Anterior cingulate cortex (tissue), 58 donors: ENCODE data around the gene EFNB2.

ENCODE experiments used
- DNase-seq, 58 donors: peaks; one replicate each; lab custom pipeline; 2025; lab: John Stamatoyannopoulos, UW

The EFNB2 gene

GRCh38 chr13:106535552-106536243 is at the start of gene EFNB2:
Gene EFNB2 (minus strand): TSS chr13:106535662. CDS start chr13:106534964, 698 bp downstream.
- peak in 56 of 58 donors; percentile 55 to 94 (median 86) for DNase-seq

DNA sequence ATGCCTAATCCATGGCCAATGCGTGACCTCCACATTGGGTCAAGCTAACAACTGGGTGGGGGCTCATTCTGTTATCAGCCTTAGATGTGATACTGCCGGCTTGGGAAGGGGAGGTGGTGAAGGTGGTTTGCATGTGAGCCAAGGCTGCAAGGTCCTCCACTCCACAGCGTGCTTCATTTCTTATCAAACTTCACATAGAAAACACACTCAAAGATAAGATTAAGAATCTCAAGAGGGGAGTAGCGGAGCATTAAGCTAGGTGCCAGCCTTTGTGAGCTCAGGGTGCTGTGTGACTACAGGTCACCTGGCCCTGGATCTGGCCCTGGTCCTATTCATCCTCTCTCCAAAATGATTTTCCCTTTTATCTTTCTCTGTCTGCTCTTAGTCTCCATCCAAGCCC is 45.8 kb upstream of the EFNB2 start:
- no peak for DNase-seq

GRCh38 chr13:106575896-106576295 is 40.4 kb upstream of the EFNB2 start:
- no peak for DNase-seq

- no peak for DNase-seq
Observed at GRCh38 chr13:106573868-106574267, 38.4 kb upstream of the EFNB2 start.

GRCh38 chr13:106573284-106573846 is 37.9 kb upstream of the EFNB2 start:
- DNase-seq = peak in 1 of 58 donors; percentile 9

DNA sequence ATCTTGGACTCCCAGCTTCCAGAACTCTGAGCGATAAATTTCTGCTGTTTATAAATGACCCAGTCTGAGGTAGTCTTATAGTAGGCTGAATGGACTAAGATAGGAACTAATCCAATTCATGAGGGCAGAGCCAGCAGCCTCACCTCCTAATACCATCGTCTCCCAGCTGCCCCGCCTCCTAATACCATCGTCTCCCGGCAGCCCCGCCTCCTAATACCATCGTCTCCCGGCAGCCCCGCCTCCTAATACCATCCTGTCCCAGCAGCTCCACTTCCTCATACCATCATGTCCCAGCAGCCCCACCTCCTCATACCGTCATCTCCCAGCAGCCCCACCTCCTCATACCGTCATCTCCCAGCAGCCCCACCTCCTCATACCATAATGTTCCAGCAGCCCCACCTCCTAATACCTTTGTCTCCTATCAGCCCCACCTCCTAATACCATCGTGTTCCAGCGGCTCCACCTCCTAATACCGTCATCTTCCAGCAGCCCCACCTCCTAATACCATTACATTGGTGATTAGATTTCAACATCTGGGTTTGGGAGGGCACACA is 34.9 kb upstream of the EFNB2 start:
- peak in 6 of 58 donors; percentile 5 to 35 (median 34) for DNase-seq

GRCh38 chr13:106569233-106570095 is 34.0 kb upstream of the EFNB2 start:
- DNase-seq = no peak

GRCh38 chr13:106568299-106569003 is 33.0 kb upstream of the EFNB2 start:
- no peak for DNase-seq

DNA sequence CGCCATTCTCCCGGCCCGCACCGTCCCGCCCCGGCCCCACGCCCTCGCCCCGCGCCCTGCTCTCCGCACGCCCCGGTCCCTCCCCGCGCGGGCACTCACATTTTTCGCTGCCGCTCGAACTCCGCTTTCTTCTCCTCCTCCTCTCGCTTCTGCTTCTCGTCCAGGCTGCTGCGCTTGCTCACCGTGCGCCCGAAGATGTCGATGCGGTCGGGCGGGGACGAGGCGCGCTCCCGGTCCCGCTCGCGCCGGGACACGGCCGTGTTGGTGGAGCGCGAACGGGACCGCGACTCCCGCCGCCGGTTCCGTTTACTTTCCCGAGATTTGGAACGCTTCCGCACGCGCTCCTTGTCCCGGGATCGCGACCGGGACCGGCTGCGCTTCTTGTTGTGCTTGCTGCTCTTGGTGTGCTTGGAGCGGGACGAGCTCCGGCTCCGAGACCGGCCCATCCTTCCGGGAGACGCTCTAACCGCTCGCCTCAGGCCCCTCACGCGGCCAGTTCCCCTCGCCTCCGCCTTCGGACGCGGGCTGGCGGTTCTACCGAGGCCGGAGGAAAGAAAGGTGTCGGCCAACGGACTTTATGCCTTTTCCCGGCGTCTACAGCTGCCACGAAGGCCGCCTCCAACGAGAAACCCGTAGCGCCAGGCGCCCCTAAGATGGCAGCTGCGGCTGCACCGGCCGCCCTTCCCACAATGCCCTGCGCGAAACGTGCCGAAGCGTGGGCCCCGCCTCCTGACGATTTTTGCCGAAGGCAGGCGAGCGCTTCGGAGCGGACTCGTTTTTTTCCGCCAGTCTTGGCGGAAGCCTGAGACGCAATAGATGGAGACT is 32.2 kb upstream of the EFNB2 start, which contains the start of gene ARGLU1:
Gene ARGLU1 (minus strand): TSS at position 664 of the 825 bp plus-strand sequence. CDS start 218 bp downstream, at position 446.
- peak; percentile 16 to 94 (median 88) for DNase-seq

- peak in 29 of 58 donors; percentile 5 to 64 (median 38) for DNase-seq
Observed at GRCh38 chr13:106566641-106567473, 31.4 kb upstream of the EFNB2 start.

DNA sequence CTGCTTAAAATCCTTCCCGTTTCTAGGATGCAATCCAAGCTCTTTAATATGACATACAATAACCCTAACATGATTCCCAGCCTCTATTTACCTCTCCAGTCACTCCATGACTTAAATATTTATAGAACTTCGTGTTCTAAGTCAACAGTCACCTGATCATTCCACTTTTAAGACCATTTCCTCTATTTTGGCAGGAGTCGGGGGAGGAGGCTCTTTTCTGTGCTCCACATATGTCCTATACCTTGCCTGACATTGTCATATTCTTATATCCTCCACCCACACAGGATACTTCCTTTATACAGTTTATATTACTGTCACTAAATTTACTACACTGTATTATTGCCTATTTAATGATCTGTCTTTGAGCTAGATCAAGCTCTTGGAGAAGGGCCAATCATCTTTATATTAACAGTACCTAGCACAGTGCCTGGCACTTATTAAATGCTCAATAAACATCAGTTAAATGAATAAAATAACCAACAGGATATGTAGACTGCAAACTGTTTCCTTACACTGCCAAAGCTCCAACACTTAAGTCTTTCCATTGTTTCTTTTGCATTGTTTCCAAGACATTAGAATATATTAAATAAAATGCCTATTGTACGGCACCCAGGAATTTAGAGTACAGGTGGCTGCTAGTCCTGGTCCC is 29.8 kb upstream of the EFNB2 start:
- DNase-seq = no peak

DNA sequence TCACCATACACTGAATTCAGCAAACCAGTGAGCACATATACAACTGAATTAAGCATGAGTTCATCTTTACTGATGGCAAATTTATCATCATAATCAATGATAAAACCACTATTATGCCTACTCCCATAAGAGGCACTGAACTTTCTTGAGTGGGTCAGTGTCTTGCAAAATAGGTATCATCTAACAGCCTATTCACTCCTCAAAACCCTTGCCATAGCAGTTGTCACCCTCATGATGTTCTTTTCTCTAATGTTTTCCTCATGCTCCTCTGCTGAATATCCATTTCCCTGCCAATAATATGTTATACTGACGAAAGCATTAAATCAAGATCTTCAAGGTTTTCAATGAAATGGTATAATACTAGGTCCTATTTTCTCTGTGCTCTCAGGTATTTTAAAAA is 26.8 kb upstream of the EFNB2 start:
- DNase-seq = no peak

DNA sequence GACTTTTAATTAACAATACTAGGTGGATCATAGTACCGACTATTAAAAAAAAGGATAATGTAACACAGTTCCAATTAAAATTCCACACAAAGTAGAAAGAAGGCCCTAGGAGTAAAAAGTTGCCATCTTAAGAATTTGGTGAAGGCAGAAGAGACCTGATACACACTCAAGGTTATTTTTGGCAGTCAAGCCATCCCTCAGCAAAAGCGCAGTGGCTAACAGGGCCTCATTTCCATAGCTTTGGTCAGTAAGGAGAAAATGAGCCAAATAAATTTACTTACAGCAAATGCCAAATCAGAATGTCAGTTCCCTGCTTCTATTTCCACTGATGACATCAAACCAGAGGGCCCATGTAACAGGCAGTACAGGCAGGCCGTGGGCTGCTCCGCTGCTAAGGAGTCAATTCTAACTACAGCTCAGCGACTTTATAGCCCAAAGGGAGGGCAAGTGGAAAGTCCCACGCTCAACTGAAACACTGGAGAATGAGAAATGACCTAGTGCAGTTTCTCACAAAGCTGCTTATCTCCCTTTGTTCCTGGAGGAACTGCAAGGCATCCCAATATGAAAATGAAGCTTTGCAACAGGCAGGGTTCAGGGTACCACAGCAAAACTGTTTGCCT is 26.2 kb upstream of the EFNB2 start:
- peak in 1 of 58 donors; percentile 1 for DNase-seq

GRCh38 chr13:106560821-106561220 is 25.4 kb upstream of the EFNB2 start:
- DNase-seq = no peak

- no peak for DNase-seq
Observed at GRCh38 chr13:106558527-106558926, 23.1 kb upstream of the EFNB2 start.

DNA sequence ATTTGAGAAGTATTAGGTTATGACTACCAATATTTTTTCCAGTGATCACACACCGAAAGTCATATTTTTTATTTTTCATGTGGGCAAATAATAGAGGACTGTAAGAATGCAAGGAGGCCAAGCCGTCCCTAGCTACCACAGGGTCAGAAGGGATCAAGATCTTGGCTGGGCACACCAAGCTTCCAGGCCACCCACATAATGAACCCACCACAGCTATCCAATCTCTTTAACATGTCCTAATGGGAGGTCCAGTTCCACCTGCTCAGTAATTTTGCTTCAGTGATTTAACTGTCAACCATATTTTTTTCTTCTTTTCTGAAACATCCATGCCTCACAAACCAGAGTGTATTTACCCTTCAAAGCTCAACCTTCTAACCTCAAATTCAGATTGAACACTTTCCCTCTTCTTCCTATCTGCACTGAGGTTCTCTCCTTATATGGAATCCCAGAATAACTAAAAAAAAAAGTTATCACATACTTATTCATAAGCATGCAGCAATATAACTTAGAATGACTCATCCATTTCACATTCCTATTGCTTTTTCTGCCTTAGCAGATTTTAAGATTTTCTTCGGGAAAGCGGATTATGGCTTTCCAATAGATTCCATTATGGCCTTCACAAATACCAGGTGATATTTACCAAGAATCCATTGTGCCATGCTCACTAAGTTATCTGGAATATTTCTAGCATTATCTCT is 20.3 kb upstream of the EFNB2 start:
- no peak for DNase-seq

DNA sequence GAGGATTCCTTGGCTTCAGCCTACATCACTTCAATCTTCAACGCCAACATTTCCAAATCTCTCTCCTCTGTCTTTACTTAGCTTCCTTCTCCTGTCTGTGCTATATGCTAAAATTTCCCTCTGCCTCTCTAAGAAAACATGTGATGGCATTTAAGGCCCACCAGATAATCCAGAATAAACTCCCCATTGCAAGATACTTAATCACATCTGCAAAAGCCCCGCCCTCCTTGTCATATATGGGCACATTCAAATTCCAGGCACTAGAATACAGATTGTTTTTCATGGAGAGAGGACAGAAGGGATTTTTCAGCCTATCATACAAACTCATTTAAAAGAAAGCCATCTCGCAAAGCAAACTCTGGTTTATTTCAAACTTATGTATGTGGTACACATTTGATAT is 16.3 kb upstream of the EFNB2 start:
- no peak for DNase-seq
